ENCODE measurements around the gene AP3D1.

GRCh38 chr19:2173767-2174577 lies 22.6 kb upstream of the AP3D1 start:
- TF ChIP-seq CTCF (IDR thresholded peaks at IDR 0.05; ENCODE audit: extremely low read depth in 1 of 2, insufficient read depth in 1 of 2, low read depth in 1 of 2, low read length in 2 of 2) (no peak), POLR2A (IDR thresholded peaks at IDR 0.05; ENCODE audit: low read depth, low read length) (no peak), EZH2 (IDR thresholded peaks at IDR 0.05; ENCODE audit: borderline replicate concordance, low read depth, low read length, severe bottlenecking) (no peak), JUN (IDR thresholded peaks at IDR 0.05; ENCODE audit: borderline replicate concordance, insufficient read depth, insufficient read length, low read depth) (no peak), POLR2AphosphoS5 (IDR thresholded peaks at IDR 0.05; ENCODE audit: insufficient read depth, low read depth, low read length) (no peak), MYC (IDR thresholded peaks at IDR 0.05; ENCODE audit: low read depth, low read length) (no peak), GATA2 (IDR thresholded peaks at IDR 0.05; ENCODE audit: insufficient read depth, insufficient read length, low read depth, low read length) (no peak), FOS (IDR thresholded peaks at IDR 0.05; ENCODE audit: borderline replicate concordance, insufficient read depth, low read length) (no peak)
- TF ChIP-seq, protein P1, sequence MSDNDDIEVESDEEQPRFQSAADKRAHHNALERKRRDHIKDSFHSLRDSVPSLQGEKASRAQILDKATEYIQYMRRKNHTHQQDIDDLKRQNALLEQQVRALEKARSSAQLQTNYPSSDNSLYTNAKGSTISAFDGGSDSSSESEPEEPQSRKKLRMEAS (IDR thresholded peaks at IDR 0.05; ENCODE audit: insufficient read depth, insufficient read length): no peak

Data from endothelial cell of umbilical vein (primary cell).